Nephron (organoid): Measurements from ENCODE around the gene RNF166.

Experiments
- H3K27ac Mint-ChIP-seq, 3 experiments: 2 replicates each; pipeline ENCODE4 v1.8.0; 2020; ENCODE audit warnings: mixed read lengths in 3 of 3, mild to moderate bottlenecking in 2 of 3, moderate library complexity in 1 of 3
- H3K27me3 Mint-ChIP-seq: 2 replicates; pipeline ENCODE4 v1.8.0; 2021; ENCODE audit warnings: low read depth, mild to moderate bottlenecking, moderate library complexity, mixed read lengths
- H3K36me3 Mint-ChIP-seq: 2 replicates; pipeline ENCODE4 v1.8.0; 2020; ENCODE audit warnings: low read depth, mixed read lengths
- H3K4me1 Mint-ChIP-seq: 2 replicates; pipeline ENCODE4 v1.8.0; 2020; ENCODE audit warnings: mixed read lengths
- H3K4me3 Mint-ChIP-seq, 3 experiments: 2 replicates each; pipeline ENCODE4 v1.8.0; 2020; ENCODE audit warnings: mild to moderate bottlenecking in 3 of 3, mixed read lengths in 3 of 3, moderate library complexity in 2 of 3
- H3K9me3 Mint-ChIP-seq: 2 replicates; pipeline ENCODE4 v1.8.0; 2020; ENCODE audit warnings: mixed read lengths
- TF ChIP-seq, protein P1 (sequence below), 3 experiments: fragments of 200-600 bp; sonication (generic); IDR thresholded peaks; one replicate each; pipeline ENCODE4 v1.5.0; 2021; ENCODE audit warnings: antibody characterized with exemption in 3 of 3; ENCODE audit not compliant: unreplicated experiment in 3 of 3

The RNF166 gene, protein sequence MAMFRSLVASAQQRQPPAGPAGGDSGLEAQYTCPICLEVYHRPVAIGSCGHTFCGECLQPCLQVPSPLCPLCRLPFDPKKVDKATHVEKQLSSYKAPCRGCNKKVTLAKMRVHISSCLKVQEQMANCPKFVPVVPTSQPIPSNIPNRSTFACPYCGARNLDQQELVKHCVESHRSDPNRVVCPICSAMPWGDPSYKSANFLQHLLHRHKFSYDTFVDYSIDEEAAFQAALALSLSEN

DNA sequence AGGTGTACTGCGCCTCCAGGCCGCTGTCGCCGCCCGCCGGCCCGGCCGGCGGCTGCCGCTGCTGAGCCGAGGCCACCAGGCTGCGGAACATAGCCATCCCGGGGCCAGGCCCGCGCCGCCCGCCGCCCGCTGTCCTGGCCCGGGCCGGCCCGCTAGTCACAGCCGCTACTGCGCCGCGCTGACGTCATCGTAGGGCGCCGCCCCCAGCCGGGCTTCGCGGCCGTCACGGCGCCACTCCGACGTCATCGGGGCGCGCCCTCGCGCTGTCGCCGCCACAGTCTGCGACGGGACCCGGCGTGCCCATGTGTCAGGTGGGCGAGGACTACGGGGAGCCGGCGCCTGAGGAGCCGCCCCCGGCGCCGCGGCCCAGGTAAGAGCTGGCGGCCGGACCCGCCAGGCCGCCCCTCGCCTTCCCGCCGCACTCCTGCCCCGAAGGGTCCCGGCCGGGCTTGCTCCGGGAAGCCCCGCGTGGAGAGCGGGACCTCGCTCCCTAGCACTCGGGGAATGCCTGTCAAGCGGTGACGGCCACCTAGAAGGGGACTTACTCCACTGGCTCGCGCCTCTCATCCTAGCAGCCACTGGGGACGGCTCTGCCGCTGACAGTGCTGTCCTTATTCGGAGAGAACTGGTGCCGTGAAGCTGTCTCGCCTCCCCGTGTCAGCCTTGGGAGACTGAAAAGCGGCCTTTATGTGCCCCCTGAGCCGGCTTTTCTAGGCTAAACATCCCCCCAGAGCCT is at the start of gene RNF166, which contains the start of gene CTU2:
Gene RNF166 (minus strand): TSS at position 180 of the 736 bp plus-strand sequence. CDS start 83 bp downstream, at position 97.
Gene CTU2 (plus strand): TSS at position 275 of the 736 bp plus-strand sequence. CDS start 28 bp downstream, at position 303.
- no peaks in the 10 kb centered on the region for H3K9me3 Mint-ChIP-seq
- TF ChIP-seq, protein P1, sequence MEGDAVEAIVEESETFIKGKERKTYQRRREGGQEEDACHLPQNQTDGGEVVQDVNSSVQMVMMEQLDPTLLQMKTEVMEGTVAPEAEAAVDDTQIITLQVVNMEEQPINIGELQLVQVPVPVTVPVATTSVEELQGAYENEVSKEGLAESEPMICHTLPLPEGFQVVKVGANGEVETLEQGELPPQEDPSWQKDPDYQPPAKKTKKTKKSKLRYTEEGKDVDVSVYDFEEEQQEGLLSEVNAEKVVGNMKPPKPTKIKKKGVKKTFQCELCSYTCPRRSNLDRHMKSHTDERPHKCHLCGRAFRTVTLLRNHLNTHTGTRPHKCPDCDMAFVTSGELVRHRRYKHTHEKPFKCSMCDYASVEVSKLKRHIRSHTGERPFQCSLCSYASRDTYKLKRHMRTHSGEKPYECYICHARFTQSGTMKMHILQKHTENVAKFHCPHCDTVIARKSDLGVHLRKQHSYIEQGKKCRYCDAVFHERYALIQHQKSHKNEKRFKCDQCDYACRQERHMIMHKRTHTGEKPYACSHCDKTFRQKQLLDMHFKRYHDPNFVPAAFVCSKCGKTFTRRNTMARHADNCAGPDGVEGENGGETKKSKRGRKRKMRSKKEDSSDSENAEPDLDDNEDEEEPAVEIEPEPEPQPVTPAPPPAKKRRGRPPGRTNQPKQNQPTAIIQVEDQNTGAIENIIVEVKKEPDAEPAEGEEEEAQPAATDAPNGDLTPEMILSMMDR (IDR thresholded peaks at IDR 0.05; ENCODE audit: unreplicated experiment in 3 of 3): no peak
- H3K4me3 Mint-ChIP-seq: peak within 1 kb of the TSS; percentile 84 to 88 (median 85)
- no peaks in the 10 kb centered on the region for H3K27me3 Mint-ChIP-seq
- H3K4me1 Mint-ChIP-seq: peaks cover 20% of the 10 kb centered on the region
- peak within 1 kb of the TSS in 1 of 3 experiments; percentile 67 for H3K27ac Mint-ChIP-seq
- H3K36me3 Mint-ChIP-seq: no peaks in the 10 kb centered on the region

DNA sequence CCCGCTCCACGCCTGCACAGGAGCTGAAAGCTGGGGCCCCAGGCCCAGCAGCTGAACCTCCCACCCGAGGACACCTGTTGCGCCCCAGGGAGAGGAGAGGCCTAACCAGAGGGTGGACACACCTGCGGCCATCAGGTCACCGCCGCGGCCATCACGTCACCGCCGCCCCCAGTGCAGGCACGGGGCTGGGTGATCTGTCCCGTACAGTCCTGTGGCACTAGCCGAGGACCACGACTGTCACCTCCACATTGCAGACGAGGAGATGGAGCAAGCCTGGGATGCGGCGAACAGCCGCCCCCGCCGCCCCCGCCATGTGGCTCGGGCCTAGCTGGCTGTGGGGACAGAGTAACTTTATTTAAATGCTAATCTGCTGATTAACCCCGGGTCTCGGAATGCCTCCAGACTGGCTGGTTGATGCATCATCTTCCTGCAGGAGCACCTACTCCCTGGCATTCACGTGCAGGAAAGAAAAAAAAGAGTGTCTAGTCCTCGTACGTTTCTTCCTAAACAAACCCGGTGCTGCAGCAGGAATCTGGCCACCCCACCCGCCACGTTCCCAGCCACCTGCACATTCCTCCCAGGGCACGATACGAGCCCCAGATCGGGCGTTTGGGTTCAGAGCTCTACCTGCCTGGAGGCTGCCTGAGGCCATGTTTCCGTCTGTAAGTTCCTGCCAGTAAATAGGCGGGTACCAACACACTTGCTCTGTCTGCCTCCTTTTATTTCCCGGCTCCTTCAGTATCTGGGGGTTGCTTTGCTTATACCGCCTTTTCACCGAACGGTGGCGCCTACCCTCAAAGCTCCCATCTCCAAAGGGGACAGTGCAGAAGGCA is 48.9 kb upstream of the RNF166 start:
- TF ChIP-seq, protein P1 (IDR thresholded peaks at IDR 0.05; ENCODE audit: unreplicated experiment in 3 of 3): peak; percentile 40 to 55 (median 51)
- Mint-ChIP-seq H3K4me1 (peaks cover 6% of the 10 kb centered on the region), H3K4me3 (no peak overlapping the region), H3K9me3 (no peaks in the 10 kb centered on the region), H3K36me3 (no peaks in the 10 kb centered on the region), H3K27ac (peak overlapping the region in 1 of 3 experiments; percentile 39), H3K27me3 (peaks cover 11% of the 10 kb centered on the region)

DNA sequence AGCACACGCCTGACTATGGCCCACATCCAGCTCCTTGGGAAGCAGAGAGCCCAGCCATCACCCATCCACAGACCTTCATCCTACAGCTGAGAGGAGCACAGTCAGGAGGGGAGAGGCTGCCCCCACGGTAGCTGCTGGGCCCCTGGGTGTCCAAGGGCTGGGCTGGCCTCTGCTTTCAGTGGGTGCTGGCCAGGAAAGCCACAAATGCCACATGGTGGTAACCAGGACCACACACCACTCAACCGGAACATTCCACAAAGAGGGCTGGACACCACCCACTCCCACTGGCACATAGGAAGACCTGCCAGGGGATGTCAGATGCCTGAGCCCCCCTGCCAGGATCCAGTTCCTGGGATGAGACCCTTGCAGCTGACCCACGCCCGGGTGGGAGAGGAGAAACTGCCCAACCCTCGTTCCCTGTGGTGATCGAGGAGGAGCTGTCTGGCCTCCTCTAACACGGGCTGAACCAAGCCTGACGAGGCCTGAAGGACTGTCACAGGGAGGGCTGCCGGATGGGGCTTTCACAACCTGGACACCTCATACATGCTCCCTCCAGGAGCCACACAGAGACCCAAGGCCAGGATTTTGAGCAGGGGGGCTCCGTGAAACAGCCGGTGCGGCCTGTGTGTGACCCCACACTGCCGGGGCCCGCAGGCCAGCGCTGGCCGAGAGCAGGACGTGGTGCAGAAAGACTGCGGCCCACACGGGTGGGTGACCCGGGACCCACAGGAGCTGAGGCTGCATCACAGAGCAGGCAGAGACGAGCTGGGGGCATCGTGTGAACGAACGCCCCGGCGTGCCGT is 48.1 kb upstream of the RNF166 start:
- H3K27me3 Mint-ChIP-seq: peaks cover 11% of the 10 kb centered on the region
- peaks cover 2% of the 10 kb centered on the region for H3K4me1 Mint-ChIP-seq
- TF ChIP-seq, protein P1 (IDR thresholded peaks at IDR 0.05; ENCODE audit: unreplicated experiment in 3 of 3): no peak
- no peaks in the 10 kb centered on the region for H3K36me3 Mint-ChIP-seq
- no peak overlapping the region for H3K27ac Mint-ChIP-seq
- no peaks in the 10 kb centered on the region for H3K9me3 Mint-ChIP-seq
- no peak overlapping the region for H3K4me3 Mint-ChIP-seq

DNA sequence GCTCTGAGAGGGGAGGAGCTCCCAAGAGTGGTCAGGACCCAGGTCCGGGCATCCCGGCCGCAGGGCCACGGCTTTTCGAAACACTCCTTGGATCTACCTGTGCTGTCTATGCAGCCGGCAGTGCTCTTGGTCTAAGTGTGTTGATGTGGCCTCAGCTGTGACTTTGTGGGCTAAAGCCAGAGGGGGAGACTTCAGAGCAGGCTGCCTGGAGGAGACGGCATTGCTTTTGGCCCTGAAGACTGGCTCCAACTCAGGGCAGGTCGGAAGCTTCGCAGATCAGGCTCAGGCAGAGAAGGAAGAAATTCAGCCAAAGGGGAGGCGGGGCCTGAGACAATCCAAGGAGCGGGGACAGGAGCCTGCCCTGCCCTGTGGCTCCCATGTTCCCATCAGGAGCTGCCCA is 47.4 kb upstream of the RNF166 start:
- H3K27ac Mint-ChIP-seq: no peak overlapping the region
- no peaks in the 10 kb centered on the region for H3K4me1 Mint-ChIP-seq
- no peak overlapping the region for H3K4me3 Mint-ChIP-seq
- peaks cover 11% of the 10 kb centered on the region for H3K27me3 Mint-ChIP-seq
- TF ChIP-seq, protein P1 (IDR thresholded peaks at IDR 0.05; ENCODE audit: unreplicated experiment in 3 of 3): no peak
- no peaks in the 10 kb centered on the region for H3K36me3 Mint-ChIP-seq
- H3K9me3 Mint-ChIP-seq: no peaks in the 10 kb centered on the region

DNA sequence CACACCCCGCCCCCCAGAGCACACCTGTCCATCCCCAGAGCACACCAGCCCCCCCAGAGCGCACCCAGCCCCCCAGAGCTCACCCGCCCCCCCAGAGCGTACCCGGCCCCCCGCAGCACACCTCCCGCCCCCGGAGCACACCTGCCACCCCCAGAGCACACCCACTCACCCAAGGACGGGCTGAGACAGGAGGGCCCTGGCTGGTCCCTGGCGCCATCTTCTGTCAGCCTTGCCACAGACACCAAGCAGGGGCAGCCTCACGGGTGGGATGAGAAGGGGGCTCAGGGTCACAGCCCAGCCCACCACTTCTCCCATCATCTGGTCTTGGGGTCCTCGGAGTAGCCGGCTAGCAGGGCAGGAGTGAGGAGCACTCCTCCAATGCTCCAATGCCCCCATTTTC is 47.0 kb upstream of the RNF166 start:
- H3K4me1 Mint-ChIP-seq: no peaks in the 10 kb centered on the region
- H3K36me3 Mint-ChIP-seq: no peaks in the 10 kb centered on the region
- H3K4me3 Mint-ChIP-seq: no peak overlapping the region
- peaks cover 10% of the 10 kb centered on the region for H3K27me3 Mint-ChIP-seq
- TF ChIP-seq, protein P1 (IDR thresholded peaks at IDR 0.05; ENCODE audit: unreplicated experiment in 3 of 3): no peak
- no peak overlapping the region for H3K27ac Mint-ChIP-seq
- no peaks in the 10 kb centered on the region for H3K9me3 Mint-ChIP-seq
